GM12874 (cell line): ENCODE measurements around the gene GLI2.

Experiments used
- TF ChIP-seq, protein P1 (sequence below): IDR thresholded peaks from 2 replicates; pipeline ENCODE4 v1.5.1; 2011; ENCODE audit warnings: low read depth, mild to moderate bottlenecking, control low read depth, low read length, moderate library complexity; ENCODE audit not compliant: insufficient read depth

GLI2 gene

DNA sequence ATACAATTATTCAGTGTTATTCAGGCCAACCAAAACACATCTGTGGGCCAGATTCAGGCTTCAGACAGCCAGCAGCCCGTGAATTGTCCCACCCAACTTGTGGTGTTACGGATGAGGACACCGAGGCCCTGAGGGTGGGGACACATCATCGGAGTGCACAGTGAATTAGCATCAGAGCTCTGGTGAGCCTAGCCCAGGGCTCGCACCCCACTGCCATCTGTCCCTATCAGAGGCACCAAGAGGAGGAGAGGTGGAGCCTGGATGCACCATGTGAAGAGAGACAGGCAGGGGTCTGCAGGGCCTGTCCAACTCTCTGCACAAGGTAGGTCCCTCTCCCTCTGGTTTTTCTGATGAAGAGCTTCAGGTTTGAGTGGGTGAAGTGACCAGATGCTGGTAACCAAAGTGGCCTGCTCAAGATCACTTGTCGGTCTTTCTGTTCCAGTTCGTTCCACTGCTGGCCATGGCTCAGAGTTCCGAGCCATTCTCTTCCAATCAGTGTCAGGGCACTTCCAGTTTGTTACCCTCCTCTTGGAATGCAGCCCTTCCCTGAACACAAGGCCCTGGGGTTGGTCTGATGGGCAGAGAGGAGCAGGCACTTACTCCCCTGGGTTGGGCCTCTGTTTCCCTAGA lies 14.8 kb upstream of the GLI2 start:
- TF ChIP-seq, protein P1, sequence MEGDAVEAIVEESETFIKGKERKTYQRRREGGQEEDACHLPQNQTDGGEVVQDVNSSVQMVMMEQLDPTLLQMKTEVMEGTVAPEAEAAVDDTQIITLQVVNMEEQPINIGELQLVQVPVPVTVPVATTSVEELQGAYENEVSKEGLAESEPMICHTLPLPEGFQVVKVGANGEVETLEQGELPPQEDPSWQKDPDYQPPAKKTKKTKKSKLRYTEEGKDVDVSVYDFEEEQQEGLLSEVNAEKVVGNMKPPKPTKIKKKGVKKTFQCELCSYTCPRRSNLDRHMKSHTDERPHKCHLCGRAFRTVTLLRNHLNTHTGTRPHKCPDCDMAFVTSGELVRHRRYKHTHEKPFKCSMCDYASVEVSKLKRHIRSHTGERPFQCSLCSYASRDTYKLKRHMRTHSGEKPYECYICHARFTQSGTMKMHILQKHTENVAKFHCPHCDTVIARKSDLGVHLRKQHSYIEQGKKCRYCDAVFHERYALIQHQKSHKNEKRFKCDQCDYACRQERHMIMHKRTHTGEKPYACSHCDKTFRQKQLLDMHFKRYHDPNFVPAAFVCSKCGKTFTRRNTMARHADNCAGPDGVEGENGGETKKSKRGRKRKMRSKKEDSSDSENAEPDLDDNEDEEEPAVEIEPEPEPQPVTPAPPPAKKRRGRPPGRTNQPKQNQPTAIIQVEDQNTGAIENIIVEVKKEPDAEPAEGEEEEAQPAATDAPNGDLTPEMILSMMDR: no peak

DNA sequence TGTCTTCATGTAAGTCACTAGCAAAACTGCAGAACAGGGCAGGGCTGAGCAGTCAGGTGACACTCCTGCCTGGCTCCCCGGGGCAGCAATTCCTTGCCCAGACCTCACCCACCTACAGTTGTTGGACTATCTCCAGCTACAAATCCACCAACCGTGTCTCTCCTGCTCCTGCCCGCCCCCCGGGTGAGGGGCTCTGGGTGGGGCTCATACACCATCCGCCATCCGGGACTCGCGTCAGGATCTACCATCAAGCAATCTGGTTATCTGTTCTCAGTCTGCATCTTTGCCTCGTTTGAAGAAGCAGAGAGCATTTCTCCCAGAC lies 13.5 kb upstream of the GLI2 start:
- TF ChIP-seq, protein P1: no peak

DNA sequence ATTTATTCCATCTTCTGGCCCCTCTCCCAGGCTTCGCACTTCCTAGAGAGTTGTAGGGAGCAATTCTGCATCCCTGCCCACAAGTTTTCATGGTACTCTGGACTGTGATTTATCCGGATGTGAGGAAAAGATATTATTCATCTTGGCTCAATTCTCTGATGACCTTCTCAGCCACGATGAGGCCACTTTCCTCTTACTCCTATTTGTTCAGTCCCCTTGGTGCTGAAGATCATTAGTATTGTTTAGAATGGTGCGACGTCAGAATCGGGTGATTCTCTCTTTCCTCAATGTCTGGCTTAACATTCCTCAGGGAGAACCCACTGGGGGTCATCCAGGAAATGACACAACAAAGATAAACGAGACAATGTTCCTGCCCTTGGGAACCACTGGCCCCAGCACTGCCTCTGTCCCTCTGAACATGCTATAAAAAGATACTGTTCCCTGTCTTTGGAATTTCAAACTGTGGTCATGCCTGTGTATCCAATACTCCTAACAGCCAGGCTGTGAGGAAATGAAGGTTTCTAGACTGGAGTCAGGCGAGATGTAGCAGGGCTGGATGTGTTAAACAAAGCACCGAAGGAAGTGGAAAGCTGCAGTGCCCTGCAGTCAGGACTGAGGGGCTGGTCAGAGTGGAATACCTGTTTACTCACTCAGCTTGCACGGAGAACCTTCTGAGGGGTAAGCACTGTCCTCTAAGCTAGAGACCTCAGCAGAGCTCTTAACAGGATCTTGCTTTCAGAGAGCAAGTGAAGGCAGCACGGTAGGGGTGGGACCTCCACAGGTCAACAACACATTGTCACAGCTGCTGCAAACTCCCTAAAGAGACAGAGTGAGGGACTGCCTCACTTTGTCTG lies 12.9 kb upstream of the GLI2 start:
- TF ChIP-seq, protein P1: no peak

DNA sequence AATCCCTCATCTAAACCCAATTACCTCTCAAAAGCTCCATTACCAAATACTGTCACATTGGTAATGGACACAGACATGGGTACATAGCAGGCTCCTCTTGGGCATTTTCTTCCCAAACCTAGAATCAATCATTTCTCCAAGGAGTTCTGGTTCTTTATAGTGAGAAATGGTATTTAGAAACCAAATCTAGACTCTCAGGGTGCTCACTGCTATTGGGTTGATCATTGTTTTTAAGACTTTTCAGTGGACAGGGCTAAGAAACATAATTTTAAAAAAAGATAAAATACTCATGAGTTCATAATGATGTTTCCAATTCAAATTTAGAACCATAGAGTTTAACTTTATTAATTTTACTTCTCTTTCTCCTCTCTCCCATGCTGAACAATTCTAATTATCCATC lies 9.4 kb upstream of the GLI2 start:
- TF ChIP-seq, protein P1: no peak

DNA sequence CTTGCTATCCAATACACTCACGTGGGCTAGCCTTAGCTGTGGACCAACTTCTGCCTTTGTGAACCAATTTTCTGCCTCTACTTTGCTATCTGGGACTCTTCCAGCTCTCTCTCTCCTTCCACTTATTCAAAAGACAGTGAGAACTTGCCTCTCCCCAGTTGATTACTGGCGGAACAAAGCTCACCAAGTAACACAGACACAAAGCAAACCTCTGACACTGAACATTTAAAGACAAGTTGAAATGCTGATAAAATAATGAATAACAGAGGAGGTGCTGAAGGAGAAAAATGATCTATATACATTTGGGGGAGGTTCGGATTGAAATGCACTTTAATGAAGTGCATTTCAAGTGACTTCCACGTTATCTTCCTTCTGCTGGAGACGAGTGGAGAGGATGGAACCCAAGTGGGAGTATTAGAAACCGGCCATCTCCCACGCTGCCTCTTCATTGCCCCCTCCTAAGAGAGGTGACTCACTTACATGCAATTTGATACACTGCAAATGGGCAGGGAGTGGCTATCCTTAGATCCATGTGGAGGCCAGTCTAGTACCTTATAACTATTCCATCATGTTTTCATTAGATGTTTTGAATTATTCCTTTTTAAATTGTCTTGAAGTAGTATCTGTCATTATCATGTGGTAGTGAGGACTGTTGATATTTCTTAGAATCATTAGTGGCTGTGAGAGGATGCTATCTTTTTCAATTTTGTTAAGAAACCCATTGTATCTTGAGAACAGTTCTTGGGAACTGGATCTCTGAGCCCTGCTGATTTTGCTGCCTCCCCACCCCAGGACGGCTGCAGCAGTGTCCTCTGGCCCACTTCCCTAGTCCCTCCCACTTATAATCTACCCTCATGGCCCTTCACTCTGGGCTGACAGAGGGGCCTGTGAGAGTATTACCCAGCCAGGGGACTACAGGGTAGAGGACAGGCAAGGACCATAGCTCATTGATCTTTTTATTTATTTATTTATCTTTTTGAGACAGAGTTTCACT lies 6.0 kb upstream of the GLI2 start:
- TF ChIP-seq, protein P1: no peak

DNA sequence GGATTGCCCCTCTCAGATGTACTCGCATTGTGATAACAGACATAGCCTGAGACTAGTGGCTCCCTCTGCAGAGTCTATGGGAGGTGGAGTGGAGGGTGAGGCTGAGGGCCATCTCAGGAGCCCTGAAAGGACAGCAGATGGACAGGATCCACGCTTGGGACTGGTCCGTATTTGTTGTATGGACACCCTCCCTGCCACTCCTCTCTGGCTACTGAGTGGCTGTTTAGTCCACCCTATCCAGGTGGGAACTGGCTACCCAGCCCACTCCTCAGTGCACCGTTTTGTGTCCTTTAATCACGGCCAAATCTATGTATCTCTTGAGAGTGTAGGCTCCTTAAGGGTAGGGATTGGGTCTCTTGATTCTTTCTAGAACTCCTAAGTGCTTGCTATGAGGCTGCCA lies 4.5 kb upstream of the GLI2 start:
- TF ChIP-seq, protein P1: no peak
